ENCODE results near the gene CCDC102A.

DNA sequence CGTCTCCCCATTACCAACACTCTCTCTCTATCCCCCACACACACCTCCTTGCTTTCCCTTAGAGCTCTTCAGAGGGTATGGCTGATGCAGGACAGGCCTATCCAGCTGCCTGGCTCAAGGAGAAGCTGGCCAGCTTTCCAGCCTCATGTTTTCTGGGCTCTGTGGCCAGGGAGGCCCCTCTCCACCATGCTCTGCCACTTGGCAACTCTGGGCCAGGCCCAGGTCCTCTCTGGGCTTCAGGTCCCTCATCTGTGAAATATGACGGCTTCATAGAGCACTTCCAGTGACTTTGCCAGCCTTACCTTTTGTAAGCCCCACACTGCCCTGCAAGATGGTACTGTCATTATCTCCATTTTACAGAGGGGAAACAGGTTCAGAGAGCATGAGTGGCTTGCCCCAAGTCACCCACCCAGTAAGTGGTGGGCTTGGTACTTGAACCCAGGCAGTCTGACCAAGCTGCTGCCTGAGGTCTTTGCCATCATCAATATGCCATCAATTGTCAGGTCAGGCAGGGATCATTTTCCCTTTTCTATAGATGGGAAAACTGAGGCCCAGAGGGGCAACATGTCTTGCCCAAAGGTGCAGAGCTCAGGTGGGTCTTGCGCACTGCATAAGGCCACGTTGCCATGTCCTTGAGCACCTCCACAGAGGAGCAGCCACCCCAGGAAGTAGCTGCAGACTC, 5.5 kb upstream of the CCDC102A start:
- TF ChIP-seq, protein P1, sequence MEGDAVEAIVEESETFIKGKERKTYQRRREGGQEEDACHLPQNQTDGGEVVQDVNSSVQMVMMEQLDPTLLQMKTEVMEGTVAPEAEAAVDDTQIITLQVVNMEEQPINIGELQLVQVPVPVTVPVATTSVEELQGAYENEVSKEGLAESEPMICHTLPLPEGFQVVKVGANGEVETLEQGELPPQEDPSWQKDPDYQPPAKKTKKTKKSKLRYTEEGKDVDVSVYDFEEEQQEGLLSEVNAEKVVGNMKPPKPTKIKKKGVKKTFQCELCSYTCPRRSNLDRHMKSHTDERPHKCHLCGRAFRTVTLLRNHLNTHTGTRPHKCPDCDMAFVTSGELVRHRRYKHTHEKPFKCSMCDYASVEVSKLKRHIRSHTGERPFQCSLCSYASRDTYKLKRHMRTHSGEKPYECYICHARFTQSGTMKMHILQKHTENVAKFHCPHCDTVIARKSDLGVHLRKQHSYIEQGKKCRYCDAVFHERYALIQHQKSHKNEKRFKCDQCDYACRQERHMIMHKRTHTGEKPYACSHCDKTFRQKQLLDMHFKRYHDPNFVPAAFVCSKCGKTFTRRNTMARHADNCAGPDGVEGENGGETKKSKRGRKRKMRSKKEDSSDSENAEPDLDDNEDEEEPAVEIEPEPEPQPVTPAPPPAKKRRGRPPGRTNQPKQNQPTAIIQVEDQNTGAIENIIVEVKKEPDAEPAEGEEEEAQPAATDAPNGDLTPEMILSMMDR (conservative IDR thresholded peaks at IDR 0.05), result no peak
- TF ChIP-seq EZH2 (IDR thresholded peaks at IDR 0.05; ENCODE audit: low read depth), result no peak
